Measurements from ENCODE around the gene NEBL.

GRCh38 chr10:20814116-20814515 lies 83.0 kb downstream of the NEBL start:
- TF ChIP-seq GATA2 (IDR thresholded peaks at IDR 0.05; ENCODE audit: low read depth, low read length) (no peak), GATA3 (IDR thresholded peaks at IDR 0.05; ENCODE audit: low read depth, low read length) (no peak)
